ENCODE measurements around the gene ARHGAP28. TPM values are rescaled to one million over a fixed set of nuclear protein-coding genes. Genes with fewer than 3 reads are reported as not detected.
A peak's percentile ranks its signal among the peaks of the same experiment; 100 is the strongest.

The ARHGAP28 gene
- total RNA-seq, 1 experiment from 2014 or later: 118 TPM

DNA sequence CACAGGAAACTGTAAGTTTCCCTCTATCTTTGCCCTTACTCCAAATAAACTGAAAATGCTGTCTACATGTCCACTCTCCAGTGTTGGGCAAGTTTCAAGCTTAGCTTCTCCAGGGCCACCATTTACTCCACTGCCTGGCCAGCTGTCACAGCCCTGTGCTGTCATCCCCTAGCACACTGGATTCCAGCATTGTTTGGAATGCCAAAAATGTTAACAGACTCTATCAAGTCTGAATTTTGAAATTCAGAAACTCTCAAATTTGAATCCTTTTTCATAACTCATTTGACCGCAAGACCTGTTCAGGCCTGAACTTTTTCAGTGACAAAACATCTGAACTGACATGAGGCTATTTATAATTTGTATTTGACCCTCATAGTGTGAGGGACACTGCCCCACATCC, 5.2 kb upstream of the ARHGAP28 start:
- ChIA-PET POLR2A (no interaction called here), CTCF (no interaction called here)
- Mint-ChIP-seq H3K4me1 (ENCODE audit: low read depth, unreplicated experiment) (peaks cover 62% of the 10 kb centered on the region), H3K36me3 (ENCODE audit: insufficient read depth, unreplicated experiment) (peaks cover 20% of the 10 kb centered on the region), H3K4me3 (ENCODE audit: unreplicated experiment) (no peak overlapping the region), H3K27ac (ENCODE audit: unreplicated experiment) (peak overlapping the region; percentile 74), H3K9me3 (ENCODE audit: unreplicated experiment) (no peaks in the 10 kb centered on the region), H3K27me3 (ENCODE audit: insufficient read depth, unreplicated experiment) (no peaks in the 10 kb centered on the region)
- TF ChIP-seq, protein P1, sequence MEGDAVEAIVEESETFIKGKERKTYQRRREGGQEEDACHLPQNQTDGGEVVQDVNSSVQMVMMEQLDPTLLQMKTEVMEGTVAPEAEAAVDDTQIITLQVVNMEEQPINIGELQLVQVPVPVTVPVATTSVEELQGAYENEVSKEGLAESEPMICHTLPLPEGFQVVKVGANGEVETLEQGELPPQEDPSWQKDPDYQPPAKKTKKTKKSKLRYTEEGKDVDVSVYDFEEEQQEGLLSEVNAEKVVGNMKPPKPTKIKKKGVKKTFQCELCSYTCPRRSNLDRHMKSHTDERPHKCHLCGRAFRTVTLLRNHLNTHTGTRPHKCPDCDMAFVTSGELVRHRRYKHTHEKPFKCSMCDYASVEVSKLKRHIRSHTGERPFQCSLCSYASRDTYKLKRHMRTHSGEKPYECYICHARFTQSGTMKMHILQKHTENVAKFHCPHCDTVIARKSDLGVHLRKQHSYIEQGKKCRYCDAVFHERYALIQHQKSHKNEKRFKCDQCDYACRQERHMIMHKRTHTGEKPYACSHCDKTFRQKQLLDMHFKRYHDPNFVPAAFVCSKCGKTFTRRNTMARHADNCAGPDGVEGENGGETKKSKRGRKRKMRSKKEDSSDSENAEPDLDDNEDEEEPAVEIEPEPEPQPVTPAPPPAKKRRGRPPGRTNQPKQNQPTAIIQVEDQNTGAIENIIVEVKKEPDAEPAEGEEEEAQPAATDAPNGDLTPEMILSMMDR (IDR thresholded peaks at IDR 0.05; ENCODE audit: insufficient read depth in 1 of 2, low read depth in 1 of 2, low read length in 1 of 2, severe bottlenecking in 1 of 2, unreplicated experiment in 1 of 2): no peak
- Histone ChIP-seq H3K36me3 (ENCODE audit: control insufficient read depth, insufficient read depth, low read length) (no peaks in the 10 kb centered on the region), H3K4me3 (ENCODE audit: low read depth, low read length) (no peak overlapping the region), H3K27me3 (replicated peaks; ENCODE audit: control insufficient read depth, insufficient read depth, low read length) (no peaks in the 10 kb centered on the region), H3K9me3 (no peaks in the 10 kb centered on the region), H3K4me1 (peaks cover 79% of the 10 kb centered on the region)
- intact Hi-C loops (cut with micrococcal nuclease; ENCODE audit: unreplicated experiment): no loop called here
- BruUV-seq (replicated peaks): no TSS peak
- no peak for DNase-seq

DNA sequence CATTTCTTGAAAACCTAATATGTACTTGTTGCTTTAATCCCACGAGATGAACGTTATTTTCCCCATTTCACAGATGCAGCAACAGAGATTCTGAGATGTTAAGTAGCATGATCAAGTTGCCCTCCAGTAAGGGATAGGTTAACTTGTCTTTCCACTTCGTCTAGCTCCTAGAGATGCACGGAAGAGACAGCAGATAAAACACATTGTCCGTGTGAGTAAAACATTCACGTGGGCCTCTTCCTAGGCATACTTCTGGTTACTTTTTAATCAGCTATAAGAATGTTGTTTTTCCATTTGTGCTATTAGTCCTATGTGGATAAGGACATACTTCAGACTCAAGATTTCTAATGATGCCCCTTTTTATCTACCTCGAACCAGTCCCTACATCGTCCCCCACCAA, 1.2 kb upstream of the ARHGAP28 start:
- TF ChIP-seq, protein P1 (IDR thresholded peaks at IDR 0.05; ENCODE audit: insufficient read depth in 1 of 2, low read depth in 1 of 2, low read length in 1 of 2, severe bottlenecking in 1 of 2, unreplicated experiment in 1 of 2): no peak
- peaks cover 46% of the 10 kb centered on the region for H3K4me1 ChIP-seq
- Mint-ChIP-seq H3K4me1 (ENCODE audit: low read depth, unreplicated experiment) (peaks cover 40% of the 10 kb centered on the region), H3K4me3 (ENCODE audit: unreplicated experiment) (peak overlapping the region; percentile 94), H3K9me3 (ENCODE audit: unreplicated experiment) (no peaks in the 10 kb centered on the region), H3K36me3 (ENCODE audit: insufficient read depth, unreplicated experiment) (peaks cover 22% of the 10 kb centered on the region), H3K27ac (ENCODE audit: unreplicated experiment) (peak overlapping the region; percentile 96), H3K27me3 (ENCODE audit: insufficient read depth, unreplicated experiment) (no peaks in the 10 kb centered on the region)
- no peaks in the 10 kb centered on the region for H3K36me3 ChIP-seq (ENCODE audit: control insufficient read depth, insufficient read depth, low read length)
- BruUV-seq (replicated peaks): no TSS peak
- no peaks in the 10 kb centered on the region for H3K27me3 ChIP-seq (replicated peaks; ENCODE audit: control insufficient read depth, insufficient read depth, low read length)
- H3K4me3 ChIP-seq (ENCODE audit: low read depth, low read length): peak overlapping the region; percentile 72
- no peaks in the 10 kb centered on the region for H3K9me3 ChIP-seq
- CTCF ChIA-PET: interaction anchor here (0.8 kb wide), 1 partner anchor 13 kb away, joined by 3 read pairs; no protein-coding TSS in a partner anchor
- DNase-seq: peak; percentile 37 to 51
- intact Hi-C loops (cut with micrococcal nuclease; ENCODE audit: unreplicated experiment): loop anchor here (2.0 kb wide), 2 partner anchors 46 to 158 kb away; no protein-coding TSS in a partner anchor
- POLR2A ChIA-PET: interaction anchor here (0.5 to 1.1 kb wide), 4 partner anchors 66 to 682 kb away, joined by 3 to 4 read pairs (median 4); no protein-coding TSS in a partner anchor

DNA sequence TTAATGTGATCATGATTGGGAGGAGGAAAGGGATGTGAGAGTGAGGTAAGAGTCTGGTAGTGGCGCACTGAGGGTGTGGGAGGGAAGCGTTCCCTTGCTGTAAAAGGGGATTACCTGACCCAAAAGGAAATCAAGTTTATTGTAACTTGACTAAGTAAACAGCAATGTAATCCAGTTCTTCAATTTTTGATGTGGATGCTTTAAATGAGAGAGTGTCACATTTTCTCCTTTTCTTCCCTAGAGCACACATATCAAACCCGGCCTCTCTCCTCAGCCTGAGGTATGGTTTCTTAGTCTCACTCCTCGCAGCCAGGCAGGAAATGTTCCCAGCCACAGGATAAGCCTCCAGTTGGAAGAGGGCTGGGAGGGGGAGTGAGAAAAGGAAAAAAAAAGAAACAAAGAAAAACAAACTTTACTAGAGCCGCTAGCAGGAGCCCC, 688 bp upstream of the ARHGAP28 start:
- intact Hi-C loops (cut with micrococcal nuclease; ENCODE audit: unreplicated experiment): loop anchor here (1.0 to 2.0 kb wide), 8 partner anchors 10 to 186 kb away; no protein-coding TSS in a partner anchor
- Histone ChIP-seq H3K27me3 (replicated peaks; ENCODE audit: control insufficient read depth, insufficient read depth, low read length) (no peaks in the 10 kb centered on the region), H3K36me3 (ENCODE audit: control insufficient read depth, insufficient read depth, low read length) (no peaks in the 10 kb centered on the region), H3K4me1 (peaks cover 41% of the 10 kb centered on the region), H3K9me3 (no peaks in the 10 kb centered on the region), H3K4me3 (ENCODE audit: low read depth, low read length) (peak overlapping the region; percentile 72)
- peak overlapping the region; percentile 94 for H3K4me3 Mint-ChIP-seq (ENCODE audit: unreplicated experiment)
- CTCF ChIA-PET: interaction anchor here (0.8 kb wide), 1 partner anchor 13 kb away, joined by 3 read pairs; no protein-coding TSS in a partner anchor
- POLR2A ChIA-PET: interaction anchor here (1.0 to 1.1 kb wide), 3 partner anchors 13 to 167 kb away, joined by 4 to 6 read pairs (median 4); no protein-coding TSS in a partner anchor
- BruUV-seq (replicated peaks): TSS peak; percentile 92
- H3K9me3 Mint-ChIP-seq (ENCODE audit: unreplicated experiment): no peaks in the 10 kb centered on the region
- no peak for DNase-seq
- no peaks in the 10 kb centered on the region for H3K27me3 Mint-ChIP-seq (ENCODE audit: insufficient read depth, unreplicated experiment)
- peak overlapping the region; percentile 96 for H3K27ac Mint-ChIP-seq (ENCODE audit: unreplicated experiment)
- TF ChIP-seq, protein P1 (IDR thresholded peaks at IDR 0.05; ENCODE audit: insufficient read depth in 1 of 2, low read depth in 1 of 2, low read length in 1 of 2, severe bottlenecking in 1 of 2, unreplicated experiment in 1 of 2): no peak
- H3K4me1 Mint-ChIP-seq (ENCODE audit: low read depth, unreplicated experiment): peaks cover 37% of the 10 kb centered on the region
- H3K36me3 Mint-ChIP-seq (ENCODE audit: insufficient read depth, unreplicated experiment): peaks cover 22% of the 10 kb centered on the region

Measured in Caco-2 (cell line).